Breast epithelium (tissue), 3 donors: ENCODE measurements around the gene EBPL.

Experiments
- POLR2A ChIP-seq: fragments of 450-650 bp; IDR thresholded peaks from one replicate; pipeline ENCODE4 v1.6.1; 2016; ENCODE audit warnings: antibody characterized with exemption, mild to moderate bottlenecking, moderate library complexity
- TF ChIP-seq, protein P1 (sequence below), 3 donors: fragments of 450-650 bp; IDR thresholded peaks; one replicate each; pipeline ENCODE4 v1.5.1; 2016 to 2017; ENCODE audit warnings: antibody characterized with exemption in 3 of 3, mild to moderate bottlenecking in 3 of 3, moderate library complexity in 3 of 3

DNA sequence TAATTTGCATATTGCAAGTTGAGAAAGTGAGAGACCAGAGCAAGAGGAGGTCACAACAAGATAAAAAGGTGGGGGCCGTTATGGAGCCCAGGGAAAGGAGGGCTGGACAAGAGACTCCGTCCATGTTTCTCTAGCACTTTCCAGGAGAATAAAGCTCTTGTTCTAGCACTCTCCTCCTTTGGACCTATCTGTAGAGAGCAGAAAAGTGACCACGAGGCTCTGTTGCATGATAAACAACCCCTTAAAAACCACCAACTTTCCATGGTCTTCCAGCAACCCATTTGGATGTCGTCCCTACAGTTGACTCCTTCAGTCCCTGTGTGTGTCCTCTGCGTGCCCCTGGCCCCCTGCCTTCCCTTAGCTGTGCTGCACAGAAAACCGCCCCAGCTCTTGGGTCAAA is 67.1 kb downstream of the EBPL start:
- TF ChIP-seq, protein P1, sequence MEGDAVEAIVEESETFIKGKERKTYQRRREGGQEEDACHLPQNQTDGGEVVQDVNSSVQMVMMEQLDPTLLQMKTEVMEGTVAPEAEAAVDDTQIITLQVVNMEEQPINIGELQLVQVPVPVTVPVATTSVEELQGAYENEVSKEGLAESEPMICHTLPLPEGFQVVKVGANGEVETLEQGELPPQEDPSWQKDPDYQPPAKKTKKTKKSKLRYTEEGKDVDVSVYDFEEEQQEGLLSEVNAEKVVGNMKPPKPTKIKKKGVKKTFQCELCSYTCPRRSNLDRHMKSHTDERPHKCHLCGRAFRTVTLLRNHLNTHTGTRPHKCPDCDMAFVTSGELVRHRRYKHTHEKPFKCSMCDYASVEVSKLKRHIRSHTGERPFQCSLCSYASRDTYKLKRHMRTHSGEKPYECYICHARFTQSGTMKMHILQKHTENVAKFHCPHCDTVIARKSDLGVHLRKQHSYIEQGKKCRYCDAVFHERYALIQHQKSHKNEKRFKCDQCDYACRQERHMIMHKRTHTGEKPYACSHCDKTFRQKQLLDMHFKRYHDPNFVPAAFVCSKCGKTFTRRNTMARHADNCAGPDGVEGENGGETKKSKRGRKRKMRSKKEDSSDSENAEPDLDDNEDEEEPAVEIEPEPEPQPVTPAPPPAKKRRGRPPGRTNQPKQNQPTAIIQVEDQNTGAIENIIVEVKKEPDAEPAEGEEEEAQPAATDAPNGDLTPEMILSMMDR (IDR thresholded peaks at IDR 0.05): no peak
- TF ChIP-seq POLR2A: no peak
